Keratinocyte (primary cell): ENCODE results near the gene ATP8A2. TPM values are rescaled to one million over a fixed set of nuclear protein-coding genes. Genes with fewer than 3 reads are reported as not detected.
A peak's percentile ranks its signal among the peaks of the same experiment; 100 is the strongest.

ENCODE experiments used
- DNase-seq: peaks from one replicate; pipeline ENCODE4 v3.0.0-alpha.2; 2011; ENCODE audit warnings: low read depth, missing footprints, low spot score
- FAIRE-seq: peaks from 2 replicates; lab custom pipeline; 2011; peaks lifted over from hg19 to GRCh38; lab: Jason Lieb, UNC
- H2AFZ ChIP-seq: 2 replicates; pipeline ENCODE4 v1.6.0; 2012; ENCODE audit warnings: low read length, control low read depth, inconsistent platforms; ENCODE audit not compliant: control insufficient read depth
- H3K27ac ChIP-seq: 2 replicates; pipeline ENCODE4 v1.5.1; 2011; ENCODE audit warnings: low read length; ENCODE audit not compliant: control insufficient read depth, insufficient read depth
- H3K27me3 ChIP-seq: 3 replicates; pipeline ENCODE4 v1.6.0; 2011; ENCODE audit warnings: low read length; ENCODE audit not compliant: control insufficient read depth, insufficient read depth; ENCODE audit errors: extremely low read depth
- H3K36me3 ChIP-seq, 2 experiments: 2 replicates in 1 of 2; 3 replicates in 1 of 2; pipeline ENCODE4 v1.5.1; 2011; ENCODE audit warnings: low read length in 2 of 2, mild to moderate bottlenecking in 1 of 2; ENCODE audit not compliant: control insufficient read depth in 2 of 2, insufficient read depth in 2 of 2; ENCODE audit errors: extremely low read depth in 1 of 2
- H3K4me1 ChIP-seq: 3 replicates; pipeline ENCODE4 v1.5.1; 2011; ENCODE audit warnings: low read length; ENCODE audit not compliant: control insufficient read depth, insufficient read depth; ENCODE audit errors: extremely low read depth
- H3K4me2 ChIP-seq: 3 replicates; pipeline ENCODE4 v1.6.0; 2011; ENCODE audit warnings: low read depth, low read length; ENCODE audit not compliant: control insufficient read depth, insufficient read depth; ENCODE audit errors: extremely low read depth
- H3K4me3 ChIP-seq, 3 experiments: fragments of 200-600 bp in 1 of 3; sonication (generic) in 1 of 3; 2 replicates in 2 of 3; 3 replicates in 1 of 3; pipeline ENCODE4 v1.5.1; 2011 to 2016; ENCODE audit warnings: low read length in 3 of 3, mild to moderate bottlenecking in 3 of 3, control low read depth in 2 of 3, inconsistent platforms in 1 of 3, low read depth in 1 of 3, mixed read lengths in 1 of 3, mixed run types in 1 of 3, moderate library complexity in 1 of 3; ENCODE audit not compliant: control insufficient read depth in 2 of 3, insufficient read depth in 2 of 3; ENCODE audit errors: extremely low read depth in 1 of 3
- H3K79me2 ChIP-seq: 2 replicates; pipeline ENCODE4 v1.6.0; 2012; ENCODE audit warnings: low read length; ENCODE audit not compliant: control insufficient read depth, insufficient read depth
- H3K9ac ChIP-seq: 3 replicates; pipeline ENCODE4 v1.6.0; 2011; ENCODE audit warnings: low read length; ENCODE audit not compliant: control insufficient read depth, insufficient read depth; ENCODE audit errors: extremely low read depth
- H3K9me1 ChIP-seq: 3 replicates; pipeline ENCODE4 v1.6.0; 2011; ENCODE audit warnings: low read length; ENCODE audit not compliant: control insufficient read depth, insufficient read depth; ENCODE audit errors: extremely low read depth
- H3K9me3 ChIP-seq: 2 replicates; pipeline ENCODE4 v1.5.1; 2012; ENCODE audit warnings: low read depth, low read length; ENCODE audit not compliant: control insufficient read depth
- H4K20me1 ChIP-seq: 3 replicates; pipeline ENCODE4 v1.6.0; 2011; ENCODE audit warnings: low read length; ENCODE audit not compliant: control insufficient read depth, insufficient read depth; ENCODE audit errors: extremely low read depth
- EZH2 ChIP-seq: IDR thresholded peaks from one replicate; pipeline ENCODE4 v1.6.1; 2012; ENCODE audit warnings: inconsistent platforms, mild to moderate bottlenecking, low read length, moderate library complexity
- dilution Hi-C: fragments of 300-500 bp; cut with MboI; formaldehyde crosslinking; loops from one replicate; pipeline ENCODE4 v1.7.0; 2020; ENCODE audit warnings: low sequenced_read_pairs; ENCODE audit not compliant: extremely low pct_ligation_motif_present
- polyA plus RNA-seq, 5 experiments: library from polyadenylated mRNA; depleted of rRNA in 3 of 5; stranded (reverse) in 3 of 5; stranded (forward) in 1 of 5; unstranded in 1 of 5; fragments of >200 nt; gene quantifications; 1 replicate in 1 of 5; 2 replicates in 3 of 5; 3 replicates in 1 of 5; pipeline versions ENCODE4 v1.2.1 to v1.2.3, GENCODE V29; 2011 to 2012; ENCODE audit warnings: missing spikeins in 2 of 5, low read depth in 1 of 5, low replicate concordance in 1 of 5
- TF ChIP-seq, protein P1 (sequence below), 3 experiments: IDR thresholded peaks in 1 of 3; conservative IDR thresholded peaks in 1 of 3; optimal IDR thresholded peaks in 1 of 3; 2 replicates in 2 of 3; 3 replicates in 1 of 3; pipeline versions ENCODE3 to v1.5.1; 2011; ENCODE audit warnings: low read length in 3 of 3, mild to moderate bottlenecking in 3 of 3, moderate library complexity in 2 of 3, control low read depth in 1 of 3, inconsistent platforms in 1 of 3; ENCODE audit not compliant: insufficient read depth in 2 of 3; ENCODE audit errors: extremely low read depth in 1 of 3

The ATP8A2 gene
- polyA plus RNA-seq, 1 donor (not counting 4 experiments of a cell fraction or from before 2014, with no cell fraction given) = 0.16 TPM

- Histone ChIP-seq H3K4me3 (no peak overlapping the region), H3K27ac (peak overlapping the region; percentile 74)
Observed at GRCh38 chr13:25902455-25902854, 530.7 kb downstream of the ATP8A2 start.

DNA sequence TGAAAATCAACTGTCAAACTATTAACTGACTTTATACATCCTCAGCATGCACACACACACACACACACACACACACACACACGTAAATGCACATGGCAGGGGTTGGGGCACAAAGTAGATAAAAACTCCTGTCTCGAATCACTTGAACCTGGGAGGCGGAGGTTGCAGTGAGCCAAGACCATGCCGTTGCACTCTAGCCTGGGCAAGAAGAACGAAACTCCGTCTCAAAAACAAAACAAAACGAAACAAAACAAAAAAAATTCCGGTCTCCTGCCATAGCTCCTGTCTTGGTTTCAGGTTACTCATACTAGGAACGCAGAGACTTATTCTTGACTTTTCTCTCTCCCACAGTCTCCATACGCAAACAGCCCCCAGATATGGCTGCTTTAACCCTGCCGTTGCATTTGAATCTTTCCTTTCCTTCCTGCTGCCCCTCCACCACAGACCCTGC is 531.1 kb downstream of the ATP8A2 start:
- peak overlapping the region; percentile 6 for H3K9ac ChIP-seq
- H3K36me3 ChIP-seq = no peaks in the 10 kb centered on the region
- DNase-seq (no peak), FAIRE-seq (peak; percentile 17)
- peak overlapping the region; percentile 66 for H3K4me2 ChIP-seq
- no peaks in the 10 kb centered on the region for H3K9me3 ChIP-seq
- H3K4me3 ChIP-seq = no peak overlapping the region
- TF ChIP-seq, protein P1, sequence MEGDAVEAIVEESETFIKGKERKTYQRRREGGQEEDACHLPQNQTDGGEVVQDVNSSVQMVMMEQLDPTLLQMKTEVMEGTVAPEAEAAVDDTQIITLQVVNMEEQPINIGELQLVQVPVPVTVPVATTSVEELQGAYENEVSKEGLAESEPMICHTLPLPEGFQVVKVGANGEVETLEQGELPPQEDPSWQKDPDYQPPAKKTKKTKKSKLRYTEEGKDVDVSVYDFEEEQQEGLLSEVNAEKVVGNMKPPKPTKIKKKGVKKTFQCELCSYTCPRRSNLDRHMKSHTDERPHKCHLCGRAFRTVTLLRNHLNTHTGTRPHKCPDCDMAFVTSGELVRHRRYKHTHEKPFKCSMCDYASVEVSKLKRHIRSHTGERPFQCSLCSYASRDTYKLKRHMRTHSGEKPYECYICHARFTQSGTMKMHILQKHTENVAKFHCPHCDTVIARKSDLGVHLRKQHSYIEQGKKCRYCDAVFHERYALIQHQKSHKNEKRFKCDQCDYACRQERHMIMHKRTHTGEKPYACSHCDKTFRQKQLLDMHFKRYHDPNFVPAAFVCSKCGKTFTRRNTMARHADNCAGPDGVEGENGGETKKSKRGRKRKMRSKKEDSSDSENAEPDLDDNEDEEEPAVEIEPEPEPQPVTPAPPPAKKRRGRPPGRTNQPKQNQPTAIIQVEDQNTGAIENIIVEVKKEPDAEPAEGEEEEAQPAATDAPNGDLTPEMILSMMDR (optimal IDR thresholded peaks at IDR 0.05 in 1 of 3, IDR thresholded peaks at IDR 0.05 in 1 of 3, conservative IDR thresholded peaks at IDR 0.05 in 1 of 3; ENCODE audit: extremely low read depth in 1 of 3, insufficient read depth in 2 of 3, low read length in 3 of 3) = no peak
- TF ChIP-seq EZH2 = no peak
- H2AFZ ChIP-seq = peak overlapping the region; percentile 68
- dilution Hi-C loops = no loop called here
- no peaks in the 10 kb centered on the region for H4K20me1 ChIP-seq
- H3K79me2 ChIP-seq = no peaks in the 10 kb centered on the region
- peak overlapping the region; percentile 74 for H3K27ac ChIP-seq
- H3K27me3 ChIP-seq = no peaks in the 10 kb centered on the region
- no peaks in the 10 kb centered on the region for H3K9me1 ChIP-seq
- peaks cover 30% of the 10 kb centered on the region for H3K4me1 ChIP-seq

More at GRCh38 chr13:25902455-25902854, 530.7 kb downstream of the ATP8A2 start:
- H3K4me1 ChIP-seq = peaks cover 30% of the 10 kb centered on the region
- DNase-seq (no peak), FAIRE-seq (no peak)
- no peaks in the 10 kb centered on the region for H4K20me1 ChIP-seq
- peak overlapping the region; percentile 66 for H3K4me2 ChIP-seq
- peak overlapping the region; percentile 68 for H2AFZ ChIP-seq
- no peaks in the 10 kb centered on the region for H3K9me3 ChIP-seq
- no peak for TF ChIP-seq EZH2
- TF ChIP-seq, protein P1 (optimal IDR thresholded peaks at IDR 0.05 in 1 of 3, IDR thresholded peaks at IDR 0.05 in 1 of 3, conservative IDR thresholded peaks at IDR 0.05 in 1 of 3; ENCODE audit: extremely low read depth in 1 of 3, insufficient read depth in 2 of 3, low read length in 3 of 3) = no peak
- H3K36me3 ChIP-seq = no peaks in the 10 kb centered on the region
- no peaks in the 10 kb centered on the region for H3K27me3 ChIP-seq
- dilution Hi-C loops = no loop called here
- peak overlapping the region; percentile 6 for H3K9ac ChIP-seq
- H3K79me2 ChIP-seq = no peaks in the 10 kb centered on the region
- H3K9me1 ChIP-seq = no peaks in the 10 kb centered on the region
